Fibroblast of lung (primary cell): Measurements from ENCODE around the gene SVEP1.

Experiments used
- CTCF ChIP-seq, 2 donors: IDR thresholded peaks in 1 of 2; conservative IDR thresholded peaks in 1 of 2; 1 replicate in 1 of 2; 2 replicates in 1 of 2; pipeline ENCODE4 v1.5.1; 2011 to 2012; ENCODE audit warnings: low read length in 2 of 2, control low read depth in 1 of 2, inconsistent platforms in 1 of 2, low read depth in 1 of 2, mild to moderate bottlenecking in 1 of 2
- EZH2 ChIP-seq: IDR thresholded peaks from 2 replicates; pipeline ENCODE4 v1.5.1; 2012; ENCODE audit warnings: low read length, control low read depth, mild to moderate bottlenecking; ENCODE audit errors: missing control alignments

GRCh38 chr9:110344821-110345220, 234.7 kb downstream of the SVEP1 start:
- no peak for TF ChIP-seq CTCF (conservative IDR thresholded peaks at IDR 0.05 in 1 of 2, IDR thresholded peaks at IDR 0.05 in 1 of 2; ENCODE audit: low read depth in 1 of 2, low read length in 2 of 2)
- TF ChIP-seq EZH2: no peak
